HG03432 (cell line): ENCODE data around the gene PCBP2.

ENCODE experiments used
- ATAC-seq: cut with Tn5 transposase; IDR thresholded peaks from one replicate; pipeline ENCODE4 v1.9.1; 2021; ENCODE audit warnings: mild to moderate bottlenecking, moderate library complexity; ENCODE audit not compliant: unreplicated experiment

PCBP2 gene

GRCh38 chr12:53492830-53493609 is 41.1 kb downstream of the PCBP2 start:
- peak; percentile 96 for ATAC-seq

- no peak for ATAC-seq
These were observed 41.9 kb downstream of the PCBP2 start for GRCh38 chr12:53493610-53494391.

GRCh38 chr12:53495903-53496751 is 44.2 kb downstream of the PCBP2 start:
- ATAC-seq = no peak

- ATAC-seq = no peak
These were observed 44.8 kb downstream of the PCBP2 start for GRCh38 chr12:53496752-53497032.

- no peak for ATAC-seq
These were observed 45.6 kb downstream of the PCBP2 start for GRCh38 chr12:53497461-53497860.

GRCh38 chr12:53498235-53498630 is 46.3 kb downstream of the PCBP2 start:
- ATAC-seq = no peak

GRCh38 chr12:53499266-53500141 is 47.6 kb downstream of the PCBP2 start, which contains the start of gene MAP3K12:
MAP3K12 (minus strand) TSS chr12:53499458; CDS start chr12:53487391, 12,067 bp downstream.
- no peak for ATAC-seq

- no peak for ATAC-seq
These were observed 48.4 kb downstream of the PCBP2 start for GRCh38 chr12:53500142-53500775.

- ATAC-seq = peak; percentile 78
These were observed 49.1 kb downstream of the PCBP2 start, which contains the start of gene TARBP2 for GRCh38 chr12:53500776-53501614. TARBP2 (plus strand) TSS chr12:53501283; CDS start chr12:53501409, 126 bp downstream.

- ATAC-seq = no peak
These were observed 49.8 kb downstream of the PCBP2 start for GRCh38 chr12:53501615-53502181.

- no peak for ATAC-seq
These were observed 50.4 kb downstream of the PCBP2 start for GRCh38 chr12:53502331-53502730.

- ATAC-seq = no peak
These were observed 51.3 kb downstream of the PCBP2 start for GRCh38 chr12:53502983-53503728.

GRCh38 chr12:53504004-53504920 is 52.4 kb downstream of the PCBP2 start:
- no peak for ATAC-seq

GRCh38 chr12:53505086-53505485 is 53.2 kb downstream of the PCBP2 start:
- ATAC-seq = no peak

- no peak for ATAC-seq
These were observed 53.9 kb downstream of the PCBP2 start for GRCh38 chr12:53505555-53506449.

- ATAC-seq = no peak
These were observed 54.5 kb downstream of the PCBP2 start for GRCh38 chr12:53506450-53506785.
